Erythroblast (primary cell): ENCODE results near the gene CHAC2.

Experiments used
- GATA1 ChIP-seq: IDR thresholded peaks from 2 replicates; pipeline ENCODE4 v1.6.1; 2011; ENCODE audit warnings: low read depth, mild to moderate bottlenecking, control low read depth, low read length, moderate library complexity
- POLR2A ChIP-seq: IDR thresholded peaks from 2 replicates; pipeline ENCODE4 v1.6.1; 2011; ENCODE audit warnings: mild to moderate bottlenecking, low read length

DNA sequence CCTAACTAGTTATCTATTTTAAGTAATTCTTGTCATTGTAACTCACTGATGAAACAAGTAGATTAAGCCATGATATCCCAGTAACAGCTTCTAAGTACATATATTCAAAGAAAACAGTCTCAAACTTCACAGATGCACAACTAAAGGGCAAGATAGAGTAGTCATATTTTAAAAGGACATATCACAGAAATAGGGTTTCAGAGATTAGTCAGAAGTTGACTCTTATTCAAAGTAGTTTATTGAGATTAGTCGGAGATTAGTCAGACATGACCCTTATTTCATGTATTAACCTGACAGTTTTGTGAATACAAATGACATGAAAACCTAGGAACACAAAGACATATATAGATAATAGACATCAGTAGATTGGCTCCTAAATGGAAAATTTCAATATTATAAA lies 15.9 kb upstream of the CHAC2 start:
- TF ChIP-seq POLR2A = no peak
- no peak for TF ChIP-seq GATA1
